Suppressor macrophage treated with lipopolysaccharide for 4 hours (primary cell): ENCODE measurements around the gene GGTLC3.
"Not testable (repeated sequence)": the region's sequence is repeated elsewhere in the genome, so short reads cannot be mapped to it uniquely, and the experiment has no call there.

Experiments used
- DNase-seq: peaks from one replicate; pipeline ENCODE4 v3.0.0-alpha.2; 2020

The GGTLC3 gene

GRCh38 chr22:18512378-18512777 is 5.6 kb downstream of the GGTLC3 start:
- not testable (repeated sequence) for DNase-seq

GRCh38 chr22:18511327-18511726 is 6.6 kb downstream of the GGTLC3 start:
- DNase-seq: not testable (repeated sequence)

GRCh38 chr22:18496227-18496626 is 21.7 kb downstream of the GGTLC3 start:
- DNase-seq: not testable (repeated sequence)
